Esophagus muscularis mucosa (tissue), 4 donors: ENCODE measurements around the gene CLCN7. TPM values are rescaled to one million over a fixed set of nuclear protein-coding genes. Genes with fewer than 3 reads are reported as not detected.

ENCODE experiments used
- DNase-seq: peaks from one replicate; pipeline ENCODE4 v3.0.0-alpha.2; 2017; ENCODE audit errors: extremely low spot score
- H3K27ac ChIP-seq, 4 donors: fragments of 200-600 bp; sonication (generic); replicated peaks in 1 of 4; 1 replicate in 3 of 4; 2 replicates in 1 of 4; pipeline ENCODE4 v1.5.1; 2016 to 2019; ENCODE audit warnings: mild to moderate bottlenecking in 1 of 4
- H3K27me3 ChIP-seq, 4 donors: fragments of 200-600 bp; sonication (generic); one replicate each; pipeline versions ENCODE4 v1.5.1 to v1.6.0; 2016 to 2019
- H3K36me3 ChIP-seq, 4 donors: fragments of 200-600 bp; sonication (generic); one replicate each; pipeline ENCODE4 v1.5.1; 2016 to 2019
- H3K4me1 ChIP-seq, 4 donors: fragments of 200-600 bp; sonication (generic); one replicate each; pipeline ENCODE4 v1.5.1; 2016 to 2019
- H3K4me3 ChIP-seq, 4 donors: fragments of 200-600 bp; sonication (generic); 1 replicate in 2 of 4; 2 replicates in 2 of 4; pipeline ENCODE4 v1.5.1; 2016 to 2019; ENCODE audit warnings: mild to moderate bottlenecking in 4 of 4, moderate library complexity in 1 of 4
- H3K9me3 ChIP-seq, 4 donors: fragments of 200-600 bp; sonication (generic); 1 replicate in 3 of 4; 2 replicates in 1 of 4; pipeline ENCODE4 v1.5.1; 2016 to 2019
- CTCF ChIP-seq, 3 experiments: fragments of 200-600 bp in 2 of 3; fragments of 450-650 bp in 1 of 3; sonication (generic) in 2 of 3; IDR thresholded peaks; one replicate each; pipeline ENCODE4 v1.5.1; 2017 to 2019; ENCODE audit warnings: antibody characterized with exemption in 3 of 3, mild to moderate bottlenecking in 2 of 3, moderate library complexity in 1 of 3
- EP300 ChIP-seq: sonication (generic); formaldehyde crosslinking; IDR thresholded peaks from one replicate; pipeline ENCODE4 v1.6.1; 2017; ENCODE audit warnings: antibody characterized with exemption
- POLR2A ChIP-seq: fragments of 450-650 bp; IDR thresholded peaks from one replicate; pipeline ENCODE4 v1.6.1; 2017; ENCODE audit warnings: antibody characterized with exemption, moderate library complexity, mild to moderate bottlenecking, low read depth
- POLR2AphosphoS5 ChIP-seq, 2 donors: sonication (generic); formaldehyde crosslinking; IDR thresholded peaks; one replicate each; pipeline ENCODE4 v1.6.1; 2017; ENCODE audit warnings: antibody characterized with exemption in 2 of 2
- WGBS: methylation state at CpG from one replicate; pipeline ENCODE4 v1.1.5; 2018; 5-methylcytosine and 5-hydroxymethylcytosine counted together
- intact Hi-C: fragments of 100-400 bp; cut with DNase I; formaldehyde crosslinking; loops from one replicate; pipeline ENCODE4 v1.15.1; 2023
- total RNA-seq, 4 donors: library from RNA; depleted of rRNA; stranded (reverse); fragments of >200 nt; gene quantifications; one replicate each; pipeline versions ENCODE4 v1.1.0 to v1.2.1, GENCODE V29; 2016

Gene CLCN7
- total RNA-seq, 4 donors from 2014 or later: 41.5 to 130 (median 71.9) TPM

- 92% methylated on average over 39 of the region's 41 CpGs for WGBS
Measured at GRCh38 chr16:1464196-1464893, 10.5 kb downstream of the CLCN7 start.

GRCh38 chr16:1461146-1461545 is 13.7 kb downstream of the CLCN7 start:
- DNase-seq: no peak
- no peaks in the 10 kb centered on the region for H3K9me3 ChIP-seq
- H3K4me1 ChIP-seq: no peaks in the 10 kb centered on the region
- no peaks in the 10 kb centered on the region for H3K27me3 ChIP-seq
- TF ChIP-seq EP300: no peak
- no peak for TF ChIP-seq POLR2AphosphoS5 (IDR thresholded peaks at IDR 0.05)
- TF ChIP-seq CTCF (IDR thresholded peaks at IDR 0.05): no peak
- no peak for TF ChIP-seq POLR2A
- 81% methylated on average over 16 of the region's 24 CpGs for WGBS
- intact Hi-C loops: no loop called here
- no peak overlapping the region for H3K27ac ChIP-seq
- H3K36me3 ChIP-seq: peaks cover 28 to 86% (median 68%) of the 10 kb centered on the region in 4 donors
- H3K4me3 ChIP-seq: no peak overlapping the region

More at GRCh38 chr16:1464196-1464893, 10.5 kb downstream of the CLCN7 start:
- TF ChIP-seq POLR2AphosphoS5 (IDR thresholded peaks at IDR 0.05) (no peak), CTCF (IDR thresholded peaks at IDR 0.05) (no peak), EP300 (no peak), POLR2A (no peak)
- H3K9me3 ChIP-seq: no peaks in the 10 kb centered on the region
- H3K27ac ChIP-seq: no peak overlapping the region
- peaks cover 17 to 55% (median 38%) of the 10 kb centered on the region in 4 donors for H3K36me3 ChIP-seq
- H3K4me1 ChIP-seq: peaks cover 0 to 8% (median 2%) of the 10 kb centered on the region in 4 donors
- no peak overlapping the region for H3K4me3 ChIP-seq
- intact Hi-C loops: no loop called here
- no peak for DNase-seq
- H3K27me3 ChIP-seq: no peaks in the 10 kb centered on the region

GRCh38 chr16:1460602-1461138 is 14.2 kb downstream of the CLCN7 start:
- TF ChIP-seq POLR2A: no peak
- TF ChIP-seq POLR2AphosphoS5 (IDR thresholded peaks at IDR 0.05): no peak
- TF ChIP-seq EP300: no peak
- no peak for TF ChIP-seq CTCF (IDR thresholded peaks at IDR 0.05)
- intact Hi-C loops: no loop called here
- Histone ChIP-seq H3K4me3 (no peak overlapping the region), H3K36me3 (peaks cover 33 to 87% (median 73%) of the 10 kb centered on the region in 4 donors), H3K4me1 (no peaks in the 10 kb centered on the region), H3K9me3 (no peaks in the 10 kb centered on the region), H3K27me3 (no peaks in the 10 kb centered on the region), H3K27ac (no peak overlapping the region)
- DNase-seq: no peak
- 90% methylated on average over 21 of the region's 30 CpGs for WGBS

GRCh38 chr16:1459967-1460366 is 14.9 kb downstream of the CLCN7 start:
- Histone ChIP-seq H3K9me3 (no peaks in the 10 kb centered on the region), H3K27ac (no peak overlapping the region), H3K4me1 (no peaks in the 10 kb centered on the region), H3K36me3 (peaks cover 38 to 89% (median 77%) of the 10 kb centered on the region in 4 donors), H3K4me3 (no peak overlapping the region), H3K27me3 (no peaks in the 10 kb centered on the region)
- DNase-seq: no peak
- whole genome bisulfite sequencing: 74% methylated on average over 9 of the region's 10 CpGs
- no peak for TF ChIP-seq EP300
- TF ChIP-seq POLR2A: no peak
- TF ChIP-seq POLR2AphosphoS5 (IDR thresholded peaks at IDR 0.05): no peak
- intact Hi-C loops: no loop called here

- DNase-seq: no peak
- Histone ChIP-seq H3K4me1 (no peaks in the 10 kb centered on the region), H3K4me3 (no peak overlapping the region), H3K27ac (no peak overlapping the region), H3K36me3 (peaks cover 48 to 89% (median 79%) of the 10 kb centered on the region in 4 donors), H3K9me3 (no peaks in the 10 kb centered on the region), H3K27me3 (no peaks in the 10 kb centered on the region)
- no peak for TF ChIP-seq POLR2A
- no peak for TF ChIP-seq POLR2AphosphoS5 (IDR thresholded peaks at IDR 0.05)
- TF ChIP-seq CTCF (IDR thresholded peaks at IDR 0.05): no peak
- no peak for TF ChIP-seq EP300
- 100% methylated on average over 1 of the region's 14 CpGs for WGBS
- intact Hi-C loops: no loop called here
Measured at GRCh38 chr16:1458977-1459341, 15.9 kb downstream of the CLCN7 start.
